GM19023 (cell line): Measurements from ENCODE around the gene RAE1.

Experiments
- ATAC-seq: cut with Tn5 transposase; IDR thresholded peaks from one replicate; pipeline ENCODE4 v1.9.1; 2021; ENCODE audit warnings: mild to moderate bottlenecking, moderate library complexity; ENCODE audit not compliant: unreplicated experiment

Gene RAE1

DNA sequence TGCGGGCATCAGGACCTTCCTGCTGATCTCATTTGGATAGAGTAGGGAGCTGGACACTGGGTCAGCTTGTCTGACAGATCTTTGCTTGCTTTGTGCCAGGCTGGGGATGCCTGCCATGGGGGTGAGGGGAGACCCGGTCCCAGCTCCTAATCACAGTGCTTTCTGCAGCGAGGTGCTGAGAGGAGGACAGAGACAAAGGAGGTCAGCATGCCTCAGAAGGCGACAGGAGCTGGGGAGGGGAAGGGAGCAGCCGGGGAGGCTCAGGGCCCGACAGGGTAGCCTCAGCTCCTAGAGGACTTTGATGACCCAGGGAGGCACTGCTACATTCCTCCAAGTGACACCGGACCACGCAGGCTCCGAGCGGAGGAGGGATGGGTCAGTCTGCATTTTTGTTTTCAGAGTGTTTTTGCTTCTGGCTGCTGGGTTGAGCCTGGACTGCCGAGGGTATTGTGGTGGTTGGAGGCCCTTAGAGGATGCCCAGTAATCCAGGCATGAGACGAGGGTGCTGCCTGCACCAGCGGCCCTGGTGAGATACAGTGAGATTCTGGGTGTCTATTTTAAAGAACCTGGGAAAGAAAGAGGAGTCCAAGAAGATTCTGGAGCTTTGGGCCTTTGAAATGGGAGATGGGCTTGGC lies 48.0 kb downstream of the RAE1 start:
- no peak for ATAC-seq

DNA sequence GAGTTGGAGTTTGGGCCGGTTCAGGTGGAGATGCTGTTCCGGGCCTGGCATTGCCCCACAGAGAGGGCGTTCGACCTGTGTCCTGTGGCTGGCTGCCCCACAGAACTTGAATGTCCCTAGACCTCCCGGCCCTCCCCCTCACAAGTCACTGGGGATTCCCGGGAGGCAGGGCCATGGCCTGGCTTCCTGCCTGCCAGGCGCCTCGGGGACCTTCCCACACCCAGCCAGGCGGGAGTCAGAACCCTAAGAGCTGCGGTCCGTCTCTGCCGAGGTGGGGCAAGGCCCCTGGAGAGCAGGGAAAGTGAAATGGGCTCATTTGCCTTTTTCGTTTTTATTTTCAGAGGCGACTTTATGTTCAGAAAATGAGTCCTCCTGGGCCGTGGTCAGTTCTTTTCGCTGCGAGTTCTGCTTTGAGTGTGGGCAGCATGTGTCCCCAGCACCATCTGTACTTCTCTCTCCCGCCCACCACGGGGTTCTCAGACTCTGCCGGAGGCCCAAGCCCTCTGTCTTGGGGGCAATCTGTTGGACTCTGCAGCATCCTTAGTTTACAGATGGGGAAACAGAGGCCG lies 48.6 kb downstream of the RAE1 start:
- peak; percentile 50 for ATAC-seq

DNA sequence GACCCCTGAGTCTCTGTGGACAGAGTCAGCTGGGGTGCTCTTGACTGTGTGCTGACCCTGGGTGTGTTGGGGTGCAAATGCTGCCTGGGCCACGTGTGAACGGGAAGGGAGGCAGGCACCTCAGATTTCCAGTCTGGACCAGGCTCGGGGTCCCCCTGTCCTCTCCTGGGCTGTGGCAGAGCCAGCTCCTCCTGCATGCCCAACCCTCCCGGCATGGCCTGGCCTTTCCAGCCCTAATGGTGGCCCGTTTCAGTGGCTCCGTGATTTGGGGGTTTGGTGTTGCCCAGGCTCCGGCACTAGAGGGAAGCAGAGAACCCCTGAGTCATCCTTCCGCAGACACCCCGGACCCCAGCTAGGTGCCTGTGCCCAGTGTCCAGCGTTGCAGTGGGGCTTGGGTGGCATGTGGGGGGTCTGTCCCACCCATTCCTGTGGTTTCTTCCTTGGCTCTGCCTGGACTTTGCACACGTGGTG lies 49.2 kb downstream of the RAE1 start:
- ATAC-seq: no peak

DNA sequence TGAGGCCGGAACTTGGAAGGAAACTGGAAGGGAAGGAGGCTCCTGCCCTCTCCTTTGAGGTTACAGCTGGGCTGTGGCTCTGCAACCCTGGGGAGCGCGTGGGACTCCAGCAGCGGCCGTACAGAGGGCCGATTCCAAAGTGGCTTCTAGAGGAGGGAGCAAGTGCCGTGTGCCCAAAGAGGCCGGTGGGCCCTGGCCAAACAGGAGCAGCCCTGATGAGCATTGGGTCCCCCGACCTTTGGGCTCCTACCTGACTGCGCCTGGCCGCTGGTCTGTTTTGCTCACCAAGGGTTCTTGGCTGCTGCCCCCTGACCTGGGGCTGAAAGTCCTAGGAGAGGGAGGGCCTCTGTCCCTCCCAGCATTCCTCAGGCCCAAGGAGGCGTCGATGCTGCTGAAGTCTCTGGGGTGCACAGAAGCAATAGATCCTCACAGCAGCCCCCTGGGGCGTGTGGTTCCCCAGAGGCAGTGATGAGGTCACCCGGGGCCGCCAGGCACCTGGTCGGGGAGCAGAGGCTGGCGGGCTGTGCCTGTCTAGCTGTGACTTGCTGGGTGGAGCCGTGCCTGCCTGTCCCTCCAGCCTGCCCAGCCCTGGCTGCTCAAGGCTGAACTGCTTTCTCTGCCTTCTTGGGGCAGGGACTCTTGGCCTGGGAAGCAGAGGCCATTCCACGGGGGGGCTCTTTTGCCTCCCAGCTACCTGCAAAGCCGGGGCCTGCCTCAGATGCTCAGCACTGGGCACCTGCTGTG lies 49.9 kb downstream of the RAE1 start:
- ATAC-seq: no peak

DNA sequence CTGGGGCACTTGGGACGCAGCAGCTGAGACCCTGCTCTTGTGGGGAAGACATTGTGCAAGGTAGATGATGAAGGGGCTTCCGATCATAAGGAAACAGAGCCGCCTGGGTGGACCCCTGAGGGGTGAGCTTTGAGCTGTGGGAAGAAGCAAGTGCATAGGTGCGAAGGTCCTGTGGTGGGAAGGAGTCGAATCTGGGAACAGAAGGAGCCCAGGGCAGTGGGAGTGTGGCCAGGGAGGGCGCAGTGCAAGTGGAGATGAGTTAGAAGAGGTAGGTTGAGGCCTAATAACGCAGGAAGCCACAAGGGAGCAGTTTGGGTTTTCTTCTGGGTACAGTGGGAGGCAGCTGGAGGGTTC lies 50.5 kb downstream of the RAE1 start:
- ATAC-seq: no peak

DNA sequence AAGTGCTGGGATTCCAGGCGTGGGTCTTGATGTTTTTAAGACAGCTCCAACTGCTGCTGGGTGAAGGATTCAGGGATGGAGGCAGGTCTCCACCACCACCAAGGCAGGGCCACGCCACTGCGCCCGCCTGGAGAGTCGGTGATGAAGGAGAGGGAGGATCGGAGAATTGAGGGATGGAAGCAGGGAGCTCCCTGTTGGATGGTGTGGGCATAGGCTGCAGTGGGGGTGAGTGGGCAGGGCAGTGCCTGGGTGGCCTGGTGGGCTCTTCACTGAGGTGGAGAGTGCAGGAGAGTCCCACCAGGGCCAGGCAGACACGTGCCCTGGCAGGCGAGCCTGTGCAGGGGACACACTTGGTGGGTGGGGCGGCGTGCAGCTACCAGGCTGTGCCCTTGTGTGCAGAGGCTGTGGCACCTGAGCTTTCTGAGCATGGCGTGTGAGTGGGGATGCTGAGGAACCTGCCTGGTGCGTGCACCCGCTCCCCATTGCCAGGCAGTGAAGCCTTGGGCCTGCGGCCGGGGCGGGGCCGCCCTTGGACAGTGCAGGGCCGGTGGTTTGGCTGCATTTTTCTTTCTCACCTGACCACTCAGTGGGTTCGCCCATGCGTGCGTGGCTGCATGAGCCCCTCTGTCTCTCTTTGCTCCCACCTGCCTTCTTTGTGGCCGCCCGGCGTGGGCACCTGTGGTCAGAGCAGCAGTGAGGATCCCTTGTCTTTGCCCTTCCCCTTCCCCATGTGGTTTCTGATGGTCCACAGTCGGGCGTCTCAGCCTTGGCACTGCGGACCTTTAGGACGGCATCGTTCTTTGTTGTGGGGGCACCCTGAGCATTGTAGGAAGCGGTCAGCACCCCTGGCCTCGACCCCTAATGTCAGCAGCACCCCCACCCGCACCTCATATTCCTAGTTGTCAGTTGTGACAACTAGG lies 51.4 kb downstream of the RAE1 start:
- no peak for ATAC-seq

DNA sequence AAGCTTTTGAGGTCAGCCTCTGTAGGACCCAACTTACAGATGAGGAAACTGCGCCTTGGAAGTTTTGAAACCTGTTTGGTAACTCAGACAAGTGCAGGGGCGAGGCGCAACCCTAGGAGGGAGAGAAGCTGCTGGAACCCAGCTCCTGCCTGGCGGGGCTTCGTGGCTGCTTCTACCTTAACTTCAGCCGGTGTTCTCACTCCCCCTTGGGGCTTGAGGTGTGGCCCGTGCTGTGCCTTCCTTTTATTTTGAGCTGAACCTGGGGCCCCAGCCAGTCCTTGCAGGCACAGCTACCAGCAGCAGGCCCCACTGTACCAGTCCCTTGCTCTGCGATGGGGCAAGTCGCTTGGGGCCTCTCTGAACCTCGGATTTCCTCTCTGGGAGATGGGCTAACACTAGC lies 52.2 kb downstream of the RAE1 start:
- no peak for ATAC-seq

DNA sequence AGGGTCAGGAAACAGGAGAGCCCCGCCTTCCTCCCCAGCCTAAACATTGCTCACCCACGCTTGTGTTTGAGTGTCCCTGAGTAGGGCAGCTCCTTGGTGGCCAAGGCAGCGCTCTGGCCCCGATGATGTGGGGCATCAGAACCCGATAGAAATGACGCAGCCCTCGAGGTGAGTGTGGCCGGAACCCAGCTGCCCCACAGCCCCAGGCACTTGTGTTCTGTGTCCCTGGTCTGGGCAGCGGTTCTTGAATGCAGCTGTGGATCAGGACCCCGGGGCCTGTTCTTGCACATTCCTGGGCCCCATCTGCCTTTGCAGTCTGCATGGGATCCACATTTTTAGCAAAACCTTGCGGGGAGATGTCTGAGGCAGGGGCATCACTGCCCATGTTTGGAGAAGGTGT lies 53.0 kb downstream of the RAE1 start:
- no peak for ATAC-seq

DNA sequence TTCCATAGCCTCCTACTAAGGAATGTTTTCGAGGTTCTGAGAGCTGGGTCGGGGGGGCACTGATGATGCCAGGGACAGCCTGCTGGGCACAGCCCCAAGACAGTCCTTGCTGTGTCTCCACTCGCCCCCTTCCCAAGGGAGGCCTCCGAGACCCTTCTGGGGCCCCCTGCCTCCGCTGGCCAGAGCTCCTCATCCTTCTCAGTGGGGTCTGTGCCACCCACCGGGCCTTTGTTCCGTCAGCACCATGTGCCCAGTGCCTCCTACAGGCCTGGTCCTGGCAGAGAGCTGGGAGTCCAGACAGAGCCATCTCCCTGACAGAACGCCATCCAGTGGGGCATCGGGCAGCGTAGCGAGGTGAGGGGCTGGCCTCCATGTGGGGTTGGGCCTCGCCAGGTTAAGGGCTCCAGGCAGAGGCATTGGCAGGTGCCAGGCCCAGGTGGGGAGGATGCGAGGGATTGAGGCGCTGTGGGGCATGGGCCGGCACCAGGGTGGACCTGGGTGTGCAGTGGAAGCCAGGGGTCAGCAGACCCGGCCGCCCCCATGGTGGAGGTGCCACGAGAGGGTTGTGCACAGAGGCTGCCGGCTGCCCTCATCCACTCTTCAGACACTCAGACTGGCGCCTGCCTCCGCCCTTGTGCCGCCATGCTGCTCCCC lies 53.5 kb downstream of the RAE1 start:
- no peak for ATAC-seq

DNA sequence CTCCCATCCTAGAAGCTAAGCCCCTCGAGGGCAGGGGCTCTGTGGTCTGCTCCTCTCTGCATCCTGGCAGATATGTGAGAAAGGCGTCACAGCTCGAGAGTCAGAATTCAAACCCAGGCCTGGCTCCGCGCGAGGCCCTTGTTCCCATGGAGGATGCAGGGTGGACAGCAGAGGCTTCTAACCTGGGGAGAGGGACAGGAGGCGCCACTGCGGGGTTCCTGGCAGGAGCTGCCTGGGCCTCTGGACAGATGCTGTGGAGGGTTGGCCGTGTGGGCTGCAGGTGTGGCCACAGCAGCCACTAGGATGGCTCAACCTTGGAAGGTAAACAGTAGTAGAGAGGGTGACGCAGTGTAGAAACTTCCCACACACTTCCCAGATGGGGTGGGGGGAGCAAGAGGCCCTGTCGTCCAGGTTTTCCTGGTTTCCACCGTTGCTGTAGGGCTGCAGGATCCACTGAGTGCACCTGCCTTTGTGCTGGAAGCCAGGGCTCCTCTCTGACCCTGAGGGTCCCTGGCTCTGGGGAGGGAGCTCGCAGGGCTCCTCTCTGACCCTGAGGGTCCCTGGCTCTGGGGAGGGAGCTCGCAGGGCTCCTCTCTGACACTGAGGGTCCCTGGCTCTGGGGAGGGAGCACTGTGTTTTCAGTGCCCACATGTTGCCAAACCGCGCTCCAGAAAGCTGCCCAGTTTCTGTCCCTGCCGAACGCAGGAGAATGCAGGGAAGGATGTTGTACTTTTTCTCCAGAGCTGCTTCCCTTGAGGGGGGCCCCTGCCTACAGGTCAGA lies 54.4 kb downstream of the RAE1 start:
- no peak for ATAC-seq

DNA sequence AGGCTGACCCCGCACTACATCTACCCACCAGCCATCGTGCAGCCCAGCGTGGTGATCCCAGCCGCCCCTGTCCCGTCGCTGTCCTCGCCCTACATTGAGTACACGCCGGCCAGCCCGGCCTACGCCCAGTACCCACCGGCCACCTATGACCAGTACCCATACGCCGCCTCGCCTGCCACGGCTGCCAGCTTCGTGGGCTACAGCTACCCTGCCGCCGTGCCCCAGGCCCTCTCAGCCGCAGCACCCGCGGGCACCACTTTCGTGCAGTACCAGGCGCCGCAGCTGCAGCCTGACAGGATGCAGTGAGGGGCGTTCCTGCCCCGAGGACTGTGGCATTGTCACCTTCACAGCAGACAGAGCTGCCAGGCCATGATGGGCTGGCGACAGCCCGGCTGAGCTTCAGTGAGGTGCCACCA lies 56.5 kb downstream of the RAE1 start:
- no peak for ATAC-seq

DNA sequence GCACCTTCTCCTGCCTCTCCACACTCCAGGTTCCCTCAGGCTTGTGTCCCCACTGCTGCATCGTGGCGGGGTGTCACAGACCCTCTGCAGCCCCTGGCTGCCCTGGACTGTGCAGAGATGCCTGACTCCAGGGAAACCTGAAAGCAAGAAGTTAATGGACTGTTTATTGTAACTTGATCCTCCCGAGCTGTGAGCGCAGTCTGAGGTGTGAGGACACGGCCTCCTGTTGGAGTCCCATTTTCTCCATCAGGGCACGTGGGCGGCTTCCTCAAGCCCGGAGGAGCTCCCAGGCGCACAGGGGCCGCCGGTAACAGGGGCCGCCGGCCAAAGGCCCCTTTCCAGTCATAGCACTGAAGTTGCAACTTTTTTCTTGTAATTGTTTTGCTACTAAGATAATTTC lies 57.1 kb downstream of the RAE1 start:
- ATAC-seq: no peak

DNA sequence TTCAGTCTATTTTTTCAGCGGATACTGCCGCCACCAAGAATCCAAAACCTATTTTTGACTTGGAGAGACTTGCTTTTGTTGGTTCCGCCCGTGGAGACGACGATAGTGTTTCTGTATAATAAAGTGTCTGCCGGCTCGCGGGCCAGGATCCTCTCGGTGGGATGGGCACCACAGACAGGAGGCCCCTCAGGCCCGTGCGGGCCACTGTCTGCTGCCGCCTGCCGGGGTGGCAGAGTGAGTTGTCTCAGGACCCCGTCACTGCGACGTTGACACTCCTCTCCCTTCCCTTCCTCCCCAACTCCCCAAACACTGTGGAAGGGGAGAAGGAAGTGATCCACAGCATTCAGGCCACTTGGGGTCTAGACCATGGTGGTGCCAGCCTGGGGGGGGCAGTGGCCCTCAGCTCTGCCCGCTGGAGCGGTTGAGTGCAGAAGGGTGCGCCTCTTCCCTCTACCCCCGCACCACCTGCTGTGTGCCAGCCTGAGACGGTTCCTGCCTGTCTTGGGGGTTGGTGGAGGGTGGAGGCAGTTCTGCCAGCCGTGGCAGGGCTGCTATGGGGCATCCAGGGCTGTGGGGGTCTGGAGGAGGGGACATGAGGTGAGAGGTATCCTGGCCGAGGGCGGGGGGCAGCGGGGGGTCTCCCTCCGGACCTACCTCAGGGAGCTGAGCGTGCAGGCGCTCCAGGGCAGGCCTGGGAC lies 57.6 kb downstream of the RAE1 start:
- ATAC-seq: no peak

DNA sequence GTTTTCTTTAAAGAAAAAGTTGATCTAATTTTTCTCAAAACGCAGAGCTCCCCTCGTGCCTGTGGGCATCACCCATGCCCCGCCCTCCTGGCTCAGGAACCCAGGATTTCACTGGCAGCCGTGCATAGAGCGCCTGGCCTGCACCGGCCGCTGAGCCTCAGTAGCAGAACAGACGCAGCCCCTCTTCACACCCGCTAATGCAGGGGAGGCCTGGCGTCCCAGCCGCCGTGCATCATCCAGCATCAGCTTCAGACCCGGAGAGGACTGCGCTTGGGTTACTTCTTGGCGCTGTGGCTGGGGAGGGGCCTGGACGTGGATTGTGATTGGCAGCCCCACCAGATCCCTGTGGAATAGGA lies 58.2 kb downstream of the RAE1 start:
- no peak for ATAC-seq

DNA sequence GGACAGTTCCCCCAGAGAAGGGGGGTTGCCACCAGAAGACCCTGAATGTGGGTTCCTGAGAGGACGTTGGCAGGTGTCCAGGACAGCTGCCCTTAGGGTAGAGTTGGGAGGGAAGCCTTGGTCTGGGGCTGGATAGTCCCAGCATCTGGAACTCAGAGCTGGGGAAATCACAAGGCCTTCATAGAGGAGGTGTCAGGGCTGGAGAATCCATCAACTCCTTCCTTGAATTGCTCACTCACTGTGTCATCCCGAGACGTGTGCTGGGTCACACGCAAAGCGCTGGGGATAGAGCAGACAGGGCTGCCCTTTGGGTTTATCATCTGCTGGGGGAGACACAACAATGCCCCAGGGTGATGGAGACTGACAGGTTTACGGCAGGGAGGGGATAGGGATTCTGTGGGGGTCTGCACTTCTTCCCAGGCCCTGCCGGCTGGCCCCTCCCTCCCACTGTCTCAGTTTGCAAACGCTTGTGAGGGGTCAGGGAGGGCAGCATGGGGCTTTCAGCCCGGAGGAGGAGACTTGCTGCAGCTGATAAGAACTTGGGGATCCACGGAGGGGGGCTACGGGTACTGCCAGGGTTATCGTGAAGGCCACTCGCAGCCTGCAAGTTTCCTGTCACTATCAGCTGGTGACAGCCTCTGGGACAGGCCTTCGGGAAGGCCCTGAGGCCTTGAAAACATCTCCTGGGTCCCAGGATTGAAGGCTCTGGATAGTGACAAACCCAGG lies 58.8 kb downstream of the RAE1 start:
- ATAC-seq: no peak

DNA sequence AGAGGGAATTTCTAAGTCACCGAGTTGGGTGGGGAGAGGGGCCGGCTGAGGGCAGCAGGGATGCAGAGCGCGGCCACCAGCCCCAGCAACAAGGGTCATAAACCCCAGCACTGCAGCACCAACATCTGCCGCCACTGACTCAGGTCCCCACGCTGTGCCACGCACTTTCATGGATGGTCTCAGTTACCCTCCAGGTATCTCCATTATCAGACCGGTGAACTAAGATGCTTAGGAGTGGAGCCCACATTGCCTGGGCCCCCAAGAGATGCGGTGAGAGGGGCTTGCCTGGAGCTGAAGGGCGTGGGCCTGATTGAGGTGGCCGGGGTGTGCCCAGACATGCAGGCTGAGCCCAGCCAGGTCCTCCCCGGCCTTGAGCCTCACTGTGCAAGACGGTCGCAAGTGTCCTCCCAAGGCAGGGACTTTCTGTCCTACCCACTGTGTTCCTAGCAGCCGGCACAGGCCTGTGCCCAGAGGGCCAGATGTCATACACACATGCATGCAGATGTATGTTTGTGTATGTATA lies 59.4 kb downstream of the RAE1 start:
- no peak for ATAC-seq

DNA sequence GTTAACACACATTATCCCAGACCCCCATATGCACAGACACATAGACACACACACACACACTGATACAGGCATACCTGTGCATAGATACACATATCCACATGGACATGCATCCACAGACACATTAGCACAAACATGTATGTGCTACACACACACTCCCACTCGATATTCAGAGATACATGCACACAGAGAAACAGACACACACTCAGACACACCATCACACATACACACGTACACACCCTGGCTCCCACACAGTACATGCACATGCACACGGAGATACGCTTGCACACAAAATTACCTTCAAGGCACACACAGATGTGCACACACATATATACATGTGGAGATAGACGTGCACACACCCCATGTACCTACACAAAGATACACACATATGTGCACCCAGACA lies 59.9 kb downstream of the RAE1 start:
- no peak for ATAC-seq

DNA sequence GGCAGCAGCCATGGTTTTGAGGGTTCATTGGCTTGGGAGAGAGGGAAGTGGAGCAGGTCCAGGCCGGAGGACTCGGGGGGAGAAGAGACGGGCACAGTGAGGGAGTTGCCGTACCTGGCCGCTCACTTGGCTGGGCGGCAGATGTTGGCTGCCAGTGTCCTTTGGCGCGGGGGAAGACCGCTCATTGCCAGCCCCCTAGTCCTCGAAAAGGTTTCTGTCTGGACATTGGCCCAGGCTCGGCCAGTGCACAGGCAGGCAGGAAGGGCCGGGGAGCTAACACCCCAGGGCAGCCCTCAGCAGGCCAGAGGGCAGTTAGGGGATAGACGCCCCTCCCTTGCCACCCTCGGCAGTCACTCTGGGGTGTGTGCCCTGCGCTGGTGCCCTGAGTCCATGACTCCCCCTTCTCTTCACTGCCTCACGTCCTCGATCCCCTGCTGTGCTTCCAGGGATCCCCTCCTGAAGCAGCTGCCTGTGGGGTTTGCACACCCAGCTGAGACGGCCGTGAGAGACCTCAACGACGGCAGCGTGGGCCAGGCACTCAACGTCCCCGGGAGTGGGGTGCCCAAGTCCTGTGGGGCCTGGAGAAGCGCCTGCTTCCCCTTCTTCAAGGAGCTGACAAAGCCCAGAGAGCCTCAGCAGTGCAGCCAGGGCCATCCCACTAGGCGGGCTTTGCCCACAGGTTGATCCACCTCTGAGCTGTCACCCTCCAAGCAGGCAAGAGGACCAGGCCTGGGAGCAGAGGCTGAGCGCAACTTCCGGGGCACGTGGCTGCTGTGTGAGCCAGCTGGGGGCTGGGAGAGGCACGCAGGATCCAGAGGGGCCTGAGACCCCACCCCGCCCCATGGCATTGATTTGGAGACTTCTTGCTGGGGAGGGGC lies 60.6 kb downstream of the RAE1 start:
- no peak for ATAC-seq
